BLaER1 treated with 17β-estradiol and CSF1 and Interleukin-3, amounts not matched to agents 10 nM and 100 nM (cell line): ENCODE measurements around the gene RFTN1.
A peak's percentile ranks its signal among the peaks of the same experiment; 100 is the strongest.

Experiments
- H3K27ac ChIP-seq, 11 experiments: shearing (Covaris generic); formaldehyde crosslinking; 2 replicates each; pipeline ENCODE4 v1.8.1; 2022
- H3K27me3 ChIP-seq, 11 experiments: shearing (Covaris generic); formaldehyde crosslinking; 2 replicates each; pipeline ENCODE4 v1.8.1; 2022
- H3K36me3 ChIP-seq, 11 experiments: shearing (Covaris generic); formaldehyde crosslinking; 2 replicates each; pipeline ENCODE4 v1.8.1; 2022
- H3K4me1 ChIP-seq, 10 experiments: shearing (Covaris generic); formaldehyde crosslinking; 2 replicates each; pipeline ENCODE4 v1.8.1; 2022
- H3K4me2 ChIP-seq, 11 experiments: shearing (Covaris generic); formaldehyde crosslinking; 2 replicates each; pipeline ENCODE4 v1.8.1; 2022
- H3K4me3 ChIP-seq, 10 experiments: shearing (Covaris generic); formaldehyde crosslinking; 2 replicates each; pipeline ENCODE4 v1.8.1; 2022
- H3K9ac ChIP-seq, 11 experiments: shearing (Covaris generic); formaldehyde crosslinking; 2 replicates each; pipeline ENCODE4 v1.8.1; 2022
- H3K9me3 ChIP-seq, 11 experiments: shearing (Covaris generic); formaldehyde crosslinking; replicated peaks in 1 of 11; 2 replicates each; pipeline ENCODE4 v1.8.1; 2022
- H4K20me1 ChIP-seq, 11 experiments: shearing (Covaris generic); formaldehyde crosslinking; 2 replicates each; pipeline ENCODE4 v1.8.1; 2022
- Cebpa-rat ChIP-seq, 11 experiments: shearing (Covaris generic); IDR thresholded peaks; 2 replicates each; pipeline ENCODE4 v1.8.1; 2022

The RFTN1 gene

GRCh38 chr3:16511681-16512434 lies 1.6 kb downstream of the RFTN1 start:
- TF ChIP-seq Cebpa-rat (IDR thresholded peaks at IDR 0.05): peak in 5 of 11 experiments; percentile 27 to 95 (median 79); a peak in 9 of 22 replicates
- H4K20me1 ChIP-seq: peaks cover 17 to 46% (median 36%) of the 10 kb centered on the region in 11 experiments; a peak in 20 of 22 replicates
- H3K36me3 ChIP-seq: peaks cover 1 to 14% (median 8%) of the 10 kb centered on the region in 11 experiments; a peak in 19 of 22 replicates
- peak overlapping the region; percentile 85 to 98 (median 94) for H3K4me3 ChIP-seq
- no peaks in the 10 kb centered on the region for H3K27me3 ChIP-seq
- peak overlapping the region; percentile 84 to 98 (median 92) for H3K27ac ChIP-seq
- peak overlapping the region; percentile 71 to 96 (median 91) for H3K4me2 ChIP-seq
- peak overlapping the region; percentile 89 to 97 (median 94) for H3K9ac ChIP-seq
- H3K9me3 ChIP-seq: peaks cover 0 to 4% (median under 1%) of the 10 kb centered on the region in 11 experiments; a peak in 4 of 22 replicates
- H3K4me1 ChIP-seq: peaks cover 64 to 79% (median 74%) of the 10 kb centered on the region in 10 experiments

GRCh38 chr3:16510620-16511319 lies 2.7 kb downstream of the RFTN1 start:
- Histone ChIP-seq H3K4me1 (peaks cover 62 to 70% (median 65%) of the 10 kb centered on the region in 10 experiments), H3K9ac (peak overlapping the region in 10 of 11 experiments; percentile 89 to 97 (median 95); a peak in 19 of 22 replicates), H3K4me2 (peak overlapping the region; percentile 71 to 96 (median 91)), H3K9me3 (peaks cover 0 to 15% (median 10%) of the 10 kb centered on the region in 11 experiments; a peak in 9 of 22 replicates), H3K27me3 (no peaks in the 10 kb centered on the region), H3K36me3 (peaks cover 12 to 25% (median 19%) of the 10 kb centered on the region in 11 experiments; a peak in 21 of 22 replicates), H3K27ac (peak overlapping the region; percentile 84 to 98 (median 92)), H4K20me1 (peaks cover 21 to 57% (median 47%) of the 10 kb centered on the region in 11 experiments; a peak in 21 of 22 replicates), H3K4me3 (peak overlapping the region; percentile 85 to 98 (median 94); a peak in 17 of 20 replicates)
- TF ChIP-seq Cebpa-rat (IDR thresholded peaks at IDR 0.05): no peak

- peak overlapping the region; percentile 71 to 96 (median 91) for H3K4me2 ChIP-seq
- peak overlapping the region; percentile 84 to 98 (median 92); a peak in 21 of 22 replicates for H3K27ac ChIP-seq
- H3K4me3 ChIP-seq: peak overlapping the region in 7 of 10 experiments; percentile 2 to 98 (median 92); a peak in 10 of 20 replicates
- TF ChIP-seq Cebpa-rat (IDR thresholded peaks at IDR 0.05): no peak
- H3K4me1 ChIP-seq: peaks cover 58 to 70% (median 63%) of the 10 kb centered on the region in 10 experiments
- no peaks in the 10 kb centered on the region for H3K27me3 ChIP-seq
- peaks cover 21 to 65% (median 52%) of the 10 kb centered on the region in 11 experiments; a peak in 21 of 22 replicates for H4K20me1 ChIP-seq
- H3K9me3 ChIP-seq: peaks cover 0 to 23% (median 14%) of the 10 kb centered on the region in 11 experiments; a peak in 11 of 22 replicates
- H3K9ac ChIP-seq: peak overlapping the region; percentile 1 to 97 (median 92); a peak in 16 of 22 replicates
- peaks cover 20 to 33% (median 27%) of the 10 kb centered on the region in 11 experiments; a peak in 21 of 22 replicates for H3K36me3 ChIP-seq
These were observed 3.5 kb downstream of the RFTN1 start for GRCh38 chr3:16509721-16510619.

GRCh38 chr3:16508591-16508995 lies 4.9 kb downstream of the RFTN1 start:
- no peak for TF ChIP-seq Cebpa-rat (IDR thresholded peaks at IDR 0.05)
- Histone ChIP-seq H3K4me2 (peak overlapping the region; percentile 71 to 96 (median 91)), H4K20me1 (peaks cover 28 to 79% (median 64%) of the 10 kb centered on the region in 11 experiments; a peak in 21 of 22 replicates), H3K27me3 (no peaks in the 10 kb centered on the region), H3K4me3 (no peak overlapping the region), H3K9ac (peak overlapping the region in 4 of 11 experiments; percentile 2 to 97 (median 66); a peak in 5 of 22 replicates), H3K4me1 (peaks cover 52 to 71% (median 62%) of the 10 kb centered on the region in 10 experiments), H3K36me3 (peaks cover 22 to 46% (median 34%) of the 10 kb centered on the region in 11 experiments; a peak in 21 of 22 replicates), H3K9me3 (peaks cover 0 to 27% (median 14%) of the 10 kb centered on the region in 11 experiments; a peak in 11 of 22 replicates), H3K27ac (peak overlapping the region in 3 of 11 experiments; percentile 1 to 98 (median 98); a peak in 3 of 22 replicates)

GRCh38 chr3:16508243-16508578 lies 5.3 kb downstream of the RFTN1 start:
- Histone ChIP-seq H3K4me1 (peaks cover 56 to 75% (median 66%) of the 10 kb centered on the region in 10 experiments), H3K4me3 (no peak overlapping the region), H3K27me3 (no peaks in the 10 kb centered on the region), H3K27ac (peak overlapping the region in 3 of 11 experiments; percentile 1 to 98 (median 98); a peak in 1 of 22 replicates), H4K20me1 (peaks cover 31 to 83% (median 68%) of the 10 kb centered on the region in 11 experiments; a peak in 21 of 22 replicates), H3K36me3 (peaks cover 22 to 50% (median 38%) of the 10 kb centered on the region in 11 experiments; a peak in 21 of 22 replicates), H3K9me3 (peaks cover 0 to 27% (median 14%) of the 10 kb centered on the region in 11 experiments; a peak in 11 of 22 replicates), H3K4me2 (peak overlapping the region; percentile 71 to 96 (median 91)), H3K9ac (peak overlapping the region in 5 of 11 experiments; percentile 2 to 97 (median 35); a peak in 6 of 22 replicates)
- TF ChIP-seq Cebpa-rat (IDR thresholded peaks at IDR 0.05): no peak

GRCh38 chr3:16507578-16508242 lies 5.8 kb downstream of the RFTN1 start:
- Histone ChIP-seq H3K27me3 (no peaks in the 10 kb centered on the region), H3K4me3 (no peak overlapping the region), H3K4me2 (peak overlapping the region; percentile 71 to 96 (median 91)), H3K9me3 (peaks cover 0 to 27% (median 14%) of the 10 kb centered on the region in 11 experiments; a peak in 11 of 22 replicates), H4K20me1 (peaks cover 34 to 88% (median 73%) of the 10 kb centered on the region in 11 experiments; a peak in 21 of 22 replicates), H3K27ac (0 out of 22 replicates have a peak overlapping the region, but pooled peaks of 1 of the 11 experiments have one; percentile 1), H3K4me1 (peaks cover 61 to 78% (median 68%) of the 10 kb centered on the region in 10 experiments), H3K36me3 (peaks cover 24 to 55% (median 40%) of the 10 kb centered on the region in 11 experiments), H3K9ac (peak overlapping the region in 4 of 11 experiments; percentile 2 to 97 (median 51); a peak in 5 of 22 replicates)
- TF ChIP-seq Cebpa-rat (IDR thresholded peaks at IDR 0.05): no peak
